Psoas muscle (tissue), 8 donors: Measurements from ENCODE around the gene ROBO1. TPM values are rescaled to one million over a fixed set of nuclear protein-coding genes. Genes with fewer than 3 reads are reported as not detected.

Experiments used
- ATAC-seq, 4 donors: fragments of 200-7000 bp; cut with Tn5 transposase; one replicate each; pipeline ENCODE4 v1.9.1; 2020; ENCODE audit warnings: moderate library complexity in 3 of 4, mild to moderate bottlenecking in 2 of 4
- DNase-seq, 2 donors: peaks; one replicate each; pipeline ENCODE4 v3.0.0-alpha.2; 2020
- H3K27ac ChIP-seq: fragments of 200-600 bp; one replicate; pipeline ENCODE4 v1.8.0; 2022
- H3K27me3 ChIP-seq, 3 donors: fragments of 200-600 bp in 1 of 3; one replicate each; pipeline versions ENCODE4 v1.6.1 to v1.8.0; 2013 to 2022; ENCODE audit warnings: low read length in 2 of 3, mild to moderate bottlenecking in 2 of 3, moderate library complexity in 1 of 3; ENCODE audit not compliant: insufficient read depth in 3 of 3
- H3K36me3 ChIP-seq, 2 donors: fragments of 200-600 bp in 1 of 2; one replicate each; pipeline versions ENCODE4 v1.6.1 to v1.8.0; 2013 to 2022; ENCODE audit warnings: low read depth in 1 of 2, mild to moderate bottlenecking in 1 of 2, moderate library complexity in 1 of 2; ENCODE audit not compliant: insufficient read depth in 1 of 2
- H3K4me1 ChIP-seq: fragments of 200-600 bp; one replicate; pipeline ENCODE4 v1.8.0; 2022
- H3K4me3 ChIP-seq: fragments of 200-600 bp; one replicate; pipeline ENCODE4 v1.8.0; 2022; ENCODE audit warnings: mild to moderate bottlenecking
- H3K9me3 ChIP-seq: fragments of 200-600 bp; one replicate; pipeline ENCODE4 v1.8.0; 2022
- CTCF ChIP-seq: fragments of 200-600 bp; IDR thresholded peaks from one replicate; pipeline ENCODE4 v1.8.0; 2022; ENCODE audit warnings: antibody characterized with exemption
- WGBS, 3 donors: extraction: QIAGEN DNeasy Blood & Tissue Kit; methylation state at CpG; one replicate each; pipeline versions ENCODE4 v1.1.6 to v1.1.7; 2013; 5-methylcytosine and 5-hydroxymethylcytosine counted together
- intact Hi-C, 2 donors: fragments of 100-400 bp; cut with DNase I; formaldehyde crosslinking; loops; one replicate each; pipeline versions ENCODE4 v1.11.0 to v1.14.2; 2022
- polyA plus RNA-seq, 3 donors: library from polyadenylated mRNA; stranded (reverse); fragments of 200-250 nt; gene quantifications; one replicate each; pipeline ENCODE4 v1.2.3, GENCODE V29; 2013
- total RNA-seq, 4 donors: library from RNA; stranded (reverse); fragmentation: NEBNext Ultra II Directional in 2 of 4; extraction: Animal tissue kit (Norgen Biotek cat#: 25700) in 2 of 4; gene quantifications; one replicate each; pipeline versions ENCODE4 v1.2.1 to v1.2.4, GENCODE V29; 2021 to 2023
- donor health status: healthy with polysubstance abuse.
- donor health status: DM: no; HTN: no; CAD: no; lungs with moderate emphysema.
- donor health status: Bipolar disorder and iron deficiency.
- donor health status: healthy.
- donor health status: DM: yes; HTN: yes; CAD: no.
- donor health status: DM: no; HTN: no; CAD: no.
- donor health status: DM: no; HTN: no; CAD: no.
- donor health status: DM: yes; HTN: yes; CAD: no.

Gene ROBO1
- total and polyA plus RNA-seq, 7 donors = 0.52 to 14.0 (median 4.9) TPM

- H3K4me3 ChIP-seq = no peak overlapping the region
- intact Hi-C loops = loop anchor here in 1 of 2 donors (5.0 kb wide), 1 partner anchor 351 kb away; no protein-coding TSS in a partner anchor
- TF ChIP-seq CTCF = no peak
- DNase-seq (no peak), ATAC-seq (no peak)
- H3K4me1 ChIP-seq = no peaks in the 10 kb centered on the region
- no peaks in the 10 kb centered on the region for H3K27me3 ChIP-seq
- peaks cover 0 to 11% of the 10 kb centered on the region in 2 donors for H3K36me3 ChIP-seq
- 85 to 88% (median 88%) methylated on average over 11 of the region's 11 CpGs for WGBS, 3 donors
- H3K9me3 ChIP-seq = no peaks in the 10 kb centered on the region
- no peak overlapping the region for H3K27ac ChIP-seq
These were observed 1101.9 kb downstream of the ROBO1 start for GRCh38 chr3:78665776-78666469.

GRCh38 chr3:78665101-78665500 lies 1102.7 kb downstream of the ROBO1 start:
- Histone ChIP-seq H3K9me3 (no peaks in the 10 kb centered on the region), H3K27ac (no peak overlapping the region), H3K4me3 (no peak overlapping the region), H3K27me3 (no peaks in the 10 kb centered on the region), H3K36me3 (peaks cover 0 to 11% of the 10 kb centered on the region in 2 donors), H3K4me1 (no peaks in the 10 kb centered on the region)
- ATAC-seq = no peak
- WGBS, 3 donors = 56 to 62% (median 58%) methylated on average over 6 of the region's 6 CpGs
- DNase-seq = no peak
- TF ChIP-seq CTCF = no peak
- intact Hi-C loops = loop anchor here in 1 of 2 donors (5.0 kb wide), 1 partner anchor 352 kb away; no protein-coding TSS in a partner anchor

GRCh38 chr3:78660957-78661356 lies 1106.8 kb downstream of the ROBO1 start:
- no peak for TF ChIP-seq CTCF
- Histone ChIP-seq H3K27me3 (no peaks in the 10 kb centered on the region), H3K27ac (no peak overlapping the region), H3K9me3 (no peaks in the 10 kb centered on the region), H3K36me3 (no peaks in the 10 kb centered on the region), H3K4me3 (no peak overlapping the region), H3K4me1 (no peaks in the 10 kb centered on the region)
- intact Hi-C loops = loop anchor here in 1 of 2 donors (2.0 to 5.0 kb wide), 2 partner anchors 372 to 701 kb away; no protein-coding TSS in a partner anchor
- WGBS, 3 donors = 45 to 67% (median 48%) methylated on average over 6 of the region's 6 CpGs
- ATAC-seq (peak in 1 of 4 donors; percentile 37), DNase-seq (no peak)

GRCh38 chr3:78659386-78659987 lies 1108.3 kb downstream of the ROBO1 start:
- TF ChIP-seq CTCF = peak; percentile 71
- DNase-seq = no peak
- WGBS, 3 donors = 46 to 55% (median 50%) methylated on average over 6 of the region's 6 CpGs

More at GRCh38 chr3:78659386-78659987, 1108.3 kb downstream of the ROBO1 start:
- H3K27ac ChIP-seq = no peak overlapping the region
- H3K9me3 ChIP-seq = no peaks in the 10 kb centered on the region
- intact Hi-C loops = loop anchor here in 1 of 2 donors (2.0 kb wide), 1 partner anchor 371 kb away; no protein-coding TSS in a partner anchor
- H3K4me3 ChIP-seq = no peak overlapping the region
- H3K36me3 ChIP-seq = no peaks in the 10 kb centered on the region
- ATAC-seq = peak in 1 of 4 donors; percentile 49
- no peaks in the 10 kb centered on the region for H3K4me1 ChIP-seq
- H3K27me3 ChIP-seq = no peaks in the 10 kb centered on the region
